ENCODE results near the gene STN1.

The STN1 gene

DNA sequence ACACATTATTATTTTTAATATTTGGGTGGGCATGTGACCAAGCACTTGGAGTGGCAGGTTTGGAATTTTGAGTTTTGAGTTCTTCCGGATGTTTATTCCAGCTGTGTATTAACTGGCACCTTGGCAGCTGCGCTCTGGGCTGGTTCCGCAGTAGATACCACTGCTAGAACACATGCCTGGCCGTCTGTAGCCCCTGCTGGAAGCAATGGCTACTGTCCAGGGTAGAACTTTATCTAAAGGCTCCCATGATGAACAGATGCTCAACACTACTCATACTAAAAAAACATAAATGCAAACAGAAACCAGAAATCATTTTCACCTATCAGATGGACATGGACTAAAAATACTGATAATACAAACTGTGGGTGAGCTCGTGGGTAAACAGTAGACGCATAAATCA, 43.3 kb downstream of the STN1 start:
- no peak overlapping the region for H3K4me3 ChIP-seq (ENCODE audit: low read depth, low read length, poor library complexity, severe bottlenecking)
- H3K9me3 ChIP-seq (ENCODE audit: low read length) = no peaks in the 10 kb centered on the region
- H3K27me3 ChIP-seq (ENCODE audit: insufficient read depth, low read length) = no peaks in the 10 kb centered on the region
- peaks cover 16% of the 10 kb centered on the region; the same call in 1 of the 2 replicates for H3K36me3 ChIP-seq (ENCODE audit: insufficient read depth, low read length)
- no peak overlapping the region for H2AFZ ChIP-seq (ENCODE audit: low read length)
- H3K4me1 ChIP-seq (ENCODE audit: insufficient read depth, low read length, severe bottlenecking) = no peaks in the 10 kb centered on the region
- H4K20me1 ChIP-seq (ENCODE audit: insufficient read depth, low read length) = no peaks in the 10 kb centered on the region
- no peak overlapping the region for H3K4me2 ChIP-seq (ENCODE audit: low read length)
- H3K9ac ChIP-seq (ENCODE audit: low read length) = no peak overlapping the region
- H3K27ac ChIP-seq (ENCODE audit: low read depth, low read length, poor library complexity, severe bottlenecking) = no peak overlapping the region
- no peaks in the 10 kb centered on the region for H3F3A ChIP-seq (ENCODE audit: insufficient read depth, low read length)
- no peaks in the 10 kb centered on the region for H3K79me2 ChIP-seq (ENCODE audit: insufficient read depth, low read length)
- H3K9me2 ChIP-seq (ENCODE audit: low read depth, low read length) = no peaks in the 10 kb centered on the region
- TF ChIP-seq, protein P1, sequence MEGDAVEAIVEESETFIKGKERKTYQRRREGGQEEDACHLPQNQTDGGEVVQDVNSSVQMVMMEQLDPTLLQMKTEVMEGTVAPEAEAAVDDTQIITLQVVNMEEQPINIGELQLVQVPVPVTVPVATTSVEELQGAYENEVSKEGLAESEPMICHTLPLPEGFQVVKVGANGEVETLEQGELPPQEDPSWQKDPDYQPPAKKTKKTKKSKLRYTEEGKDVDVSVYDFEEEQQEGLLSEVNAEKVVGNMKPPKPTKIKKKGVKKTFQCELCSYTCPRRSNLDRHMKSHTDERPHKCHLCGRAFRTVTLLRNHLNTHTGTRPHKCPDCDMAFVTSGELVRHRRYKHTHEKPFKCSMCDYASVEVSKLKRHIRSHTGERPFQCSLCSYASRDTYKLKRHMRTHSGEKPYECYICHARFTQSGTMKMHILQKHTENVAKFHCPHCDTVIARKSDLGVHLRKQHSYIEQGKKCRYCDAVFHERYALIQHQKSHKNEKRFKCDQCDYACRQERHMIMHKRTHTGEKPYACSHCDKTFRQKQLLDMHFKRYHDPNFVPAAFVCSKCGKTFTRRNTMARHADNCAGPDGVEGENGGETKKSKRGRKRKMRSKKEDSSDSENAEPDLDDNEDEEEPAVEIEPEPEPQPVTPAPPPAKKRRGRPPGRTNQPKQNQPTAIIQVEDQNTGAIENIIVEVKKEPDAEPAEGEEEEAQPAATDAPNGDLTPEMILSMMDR (IDR thresholded peaks at IDR 0.05; ENCODE audit: low read length) = no peak
- TF ChIP-seq EZH2 (IDR thresholded peaks at IDR 0.05; ENCODE audit: borderline replicate concordance, low read length) = no peak

DNA sequence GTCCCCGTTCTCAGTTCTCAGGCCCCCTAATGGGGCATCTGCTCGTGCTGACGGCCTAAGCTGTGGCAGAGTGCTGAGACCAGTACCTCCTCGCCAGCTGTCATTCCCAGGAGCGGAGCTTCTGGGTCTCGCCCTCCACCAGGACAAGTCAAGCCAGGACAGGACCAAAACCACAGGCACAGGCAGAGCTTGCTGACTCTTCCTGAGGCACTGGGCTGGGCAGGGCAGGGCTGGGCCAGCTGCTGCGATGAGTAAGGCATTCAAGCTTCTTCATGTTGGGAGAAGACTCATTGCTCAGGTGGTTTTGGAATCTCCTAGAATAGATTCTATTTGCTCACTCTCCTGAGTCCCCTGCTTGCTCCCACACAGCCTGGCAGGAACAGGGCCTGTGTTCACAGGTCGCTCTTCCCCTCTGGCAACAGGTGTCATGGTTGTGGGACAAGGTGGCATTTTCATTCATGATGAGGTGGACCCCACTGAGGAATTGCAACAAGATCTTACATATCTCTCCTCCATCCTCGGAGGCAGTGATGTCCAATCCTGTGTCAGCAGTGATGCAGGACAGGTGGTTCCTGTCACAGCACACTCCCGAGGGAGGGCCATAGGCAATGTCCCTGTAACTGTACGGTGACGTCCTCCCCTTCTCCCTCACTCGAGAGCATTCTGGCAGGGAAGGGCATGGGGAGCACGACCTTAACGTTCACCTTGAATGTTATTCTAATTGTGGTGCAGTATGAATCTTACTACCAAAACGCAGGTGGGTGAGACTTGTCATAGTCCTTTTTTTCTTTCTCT, 45.6 kb downstream of the STN1 start:
- no peaks in the 10 kb centered on the region for H3K27me3 ChIP-seq (ENCODE audit: insufficient read depth, low read length)
- no peak overlapping the region for H2AFZ ChIP-seq (ENCODE audit: low read length)
- H3K4me2 ChIP-seq (ENCODE audit: low read length) = no peak overlapping the region
- H3K9me3 ChIP-seq (ENCODE audit: low read length) = no peaks in the 10 kb centered on the region
- no peaks in the 10 kb centered on the region for H3K9me2 ChIP-seq (ENCODE audit: low read depth, low read length)
- no peaks in the 10 kb centered on the region for H3K36me3 ChIP-seq (ENCODE audit: insufficient read depth, low read length)
- H4K20me1 ChIP-seq (ENCODE audit: insufficient read depth, low read length) = no peaks in the 10 kb centered on the region
- no peak for TF ChIP-seq EZH2 (IDR thresholded peaks at IDR 0.05; ENCODE audit: borderline replicate concordance, low read length)
- TF ChIP-seq, protein P1 (IDR thresholded peaks at IDR 0.05; ENCODE audit: low read length) = no peak
- H3K9ac ChIP-seq (ENCODE audit: low read length) = no peak overlapping the region
- peaks cover 4% of the 10 kb centered on the region for H3K4me1 ChIP-seq (ENCODE audit: insufficient read depth, low read length, severe bottlenecking)
- no peak overlapping the region for H3K4me3 ChIP-seq (ENCODE audit: low read depth, low read length, poor library complexity, severe bottlenecking)
- no peaks in the 10 kb centered on the region for H3F3A ChIP-seq (ENCODE audit: insufficient read depth, low read length)
- no peak overlapping the region for H3K27ac ChIP-seq (ENCODE audit: low read depth, low read length, poor library complexity, severe bottlenecking)
- no peaks in the 10 kb centered on the region for H3K79me2 ChIP-seq (ENCODE audit: insufficient read depth, low read length)

DNA sequence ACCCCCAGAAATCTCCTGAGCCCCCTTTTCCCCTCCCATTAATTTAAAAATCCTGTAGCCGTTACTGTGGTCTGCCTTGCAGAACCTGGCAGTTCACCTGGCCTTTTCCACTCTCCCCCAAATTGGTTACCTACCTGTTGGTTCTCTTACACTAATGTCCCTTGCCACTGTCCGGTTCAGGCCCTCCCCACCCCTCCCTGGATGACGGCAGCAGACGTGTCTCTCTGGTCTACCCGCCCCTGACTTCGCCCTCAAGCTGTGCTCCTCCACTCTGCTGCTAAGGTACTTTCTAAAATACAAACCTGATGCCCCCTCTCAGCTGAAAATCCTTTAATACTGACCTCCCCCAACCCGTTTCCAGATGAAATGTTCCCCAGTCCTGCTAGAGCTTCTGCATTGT, 47.0 kb downstream of the STN1 start:
- Histone ChIP-seq H2AFZ (ENCODE audit: low read length) (no peak overlapping the region), H4K20me1 (ENCODE audit: insufficient read depth, low read length) (no peaks in the 10 kb centered on the region), H3K9me2 (ENCODE audit: low read depth, low read length) (no peaks in the 10 kb centered on the region), H3K4me1 (ENCODE audit: insufficient read depth, low read length, severe bottlenecking) (peaks cover 4% of the 10 kb centered on the region), H3K9me3 (ENCODE audit: low read length) (0 out of 2 replicates have a peak, but pooled peaks cover 2% of the 10 kb centered on the region), H3K79me2 (ENCODE audit: insufficient read depth, low read length) (no peaks in the 10 kb centered on the region), H3K27ac (ENCODE audit: low read depth, low read length, poor library complexity, severe bottlenecking) (no peak overlapping the region), H3F3A (ENCODE audit: insufficient read depth, low read length) (no peaks in the 10 kb centered on the region), H3K27me3 (ENCODE audit: insufficient read depth, low read length) (peaks cover under 1% of the 10 kb centered on the region; the same call in 1 of the 2 replicates), H3K36me3 (ENCODE audit: insufficient read depth, low read length) (no peaks in the 10 kb centered on the region), H3K4me3 (ENCODE audit: low read depth, low read length, poor library complexity, severe bottlenecking) (no peak overlapping the region), H3K4me2 (ENCODE audit: low read length) (no peak overlapping the region), H3K9ac (ENCODE audit: low read length) (no peak overlapping the region)
- no peak for TF ChIP-seq EZH2 (IDR thresholded peaks at IDR 0.05; ENCODE audit: borderline replicate concordance, low read length)
- TF ChIP-seq, protein P1 (IDR thresholded peaks at IDR 0.05; ENCODE audit: low read length) = no peak

Data from OCI-LY1 (cell line).